ENCODE measurements around the gene NKX6-1.

NKX6-1 gene

GRCh38 chr4:84502333-84502954 is 3.4 kb upstream of the NKX6-1 start:
- H3K9ac ChIP-seq (ENCODE audit: insufficient read length): no peak overlapping the region
- TF ChIP-seq POLR2AphosphoS5 (IDR thresholded peaks at IDR 0.05; ENCODE audit: borderline replicate concordance, low read depth, low read length) (no peak), EZH2 (IDR thresholded peaks at IDR 0.05) (no peak), FOXP2 (optimal IDR thresholded peaks at IDR 0.05; ENCODE audit: control extremely low read depth, extremely low read length, insufficient read depth) (no peak)
- no peak for DNase-seq (ENCODE audit: low read depth, low spot score)
- no peak overlapping the region for H3K4me3 ChIP-seq
- peaks cover 5% of the 10 kb centered on the region for H3K36me3 ChIP-seq (ENCODE audit: insufficient read depth, low read length)
- H3K9me3 ChIP-seq (ENCODE audit: low read depth, low read length): no peaks in the 10 kb centered on the region
- H3K27ac ChIP-seq: no peak overlapping the region

GRCh38 chr4:84501721-84502267 is 2.7 kb upstream of the NKX6-1 start:
- H3K9me3 ChIP-seq (ENCODE audit: low read depth, low read length): no peaks in the 10 kb centered on the region

GRCh38 chr4:84501202-84501503 is 2.1 kb upstream of the NKX6-1 start:
- TF ChIP-seq FOXP2 (optimal IDR thresholded peaks at IDR 0.05; ENCODE audit: control extremely low read depth, extremely low read length, insufficient read depth) (no peak), POLR2AphosphoS5 (IDR thresholded peaks at IDR 0.05; ENCODE audit: borderline replicate concordance, low read depth, low read length) (no peak), EZH2 (IDR thresholded peaks at IDR 0.05) (no peak)
- no peak overlapping the region for H3K4me3 ChIP-seq
- peaks cover 18% of the 10 kb centered on the region for H3K36me3 ChIP-seq (ENCODE audit: insufficient read depth, low read length)
- no peak overlapping the region for H3K9ac ChIP-seq (ENCODE audit: insufficient read length)
- no peak overlapping the region for H3K27ac ChIP-seq
- no peaks in the 10 kb centered on the region for H3K9me3 ChIP-seq (ENCODE audit: low read depth, low read length)
- no peak for DNase-seq (ENCODE audit: low read depth, low spot score)

More at GRCh38 chr4:84501721-84502267, 2.7 kb upstream of the NKX6-1 start:
- TF ChIP-seq POLR2AphosphoS5 (IDR thresholded peaks at IDR 0.05; ENCODE audit: borderline replicate concordance, low read depth, low read length) (no peak), FOXP2 (optimal IDR thresholded peaks at IDR 0.05; ENCODE audit: control extremely low read depth, extremely low read length, insufficient read depth) (no peak), EZH2 (IDR thresholded peaks at IDR 0.05) (no peak)
- H3K27ac ChIP-seq: no peak overlapping the region
- H3K9ac ChIP-seq (ENCODE audit: insufficient read length): no peak overlapping the region
- H3K36me3 ChIP-seq (ENCODE audit: insufficient read depth, low read length): peaks cover 12% of the 10 kb centered on the region
- DNase-seq (ENCODE audit: low read depth, low spot score): no peak
- no peak overlapping the region for H3K4me3 ChIP-seq

GRCh38 chr4:84500386-84501201 is 1.5 kb upstream of the NKX6-1 start:
- Histone ChIP-seq H3K9me3 (ENCODE audit: low read depth, low read length) (no peaks in the 10 kb centered on the region), H3K27ac (peak overlapping the region; percentile 88; the same call in 1 of the 2 replicates), H3K4me3 (no peak overlapping the region), H3K9ac (ENCODE audit: insufficient read length) (no peak overlapping the region), H3K36me3 (ENCODE audit: insufficient read depth, low read length) (peaks cover 24% of the 10 kb centered on the region)
- TF ChIP-seq EZH2 (IDR thresholded peaks at IDR 0.05): no peak
- TF ChIP-seq FOXP2 (optimal IDR thresholded peaks at IDR 0.05; ENCODE audit: control extremely low read depth, extremely low read length, insufficient read depth): no peak
- TF ChIP-seq POLR2AphosphoS5 (IDR thresholded peaks at IDR 0.05; ENCODE audit: borderline replicate concordance, low read depth, low read length): no peak
- no peak for DNase-seq (ENCODE audit: low read depth, low spot score)

- H3K9me3 ChIP-seq (ENCODE audit: low read depth, low read length): no peaks in the 10 kb centered on the region
- H3K36me3 ChIP-seq (ENCODE audit: insufficient read depth, low read length): peaks cover 34% of the 10 kb centered on the region
- H3K27ac ChIP-seq: peak overlapping the region; percentile 88
- peak overlapping the region; percentile 97 for H3K4me3 ChIP-seq
- no peak for DNase-seq (ENCODE audit: low read depth, low spot score)
- TF ChIP-seq EZH2 (IDR thresholded peaks at IDR 0.05) (no peak), FOXP2 (optimal IDR thresholded peaks at IDR 0.05; ENCODE audit: control extremely low read depth, extremely low read length, insufficient read depth) (no peak), POLR2AphosphoS5 (IDR thresholded peaks at IDR 0.05; ENCODE audit: borderline replicate concordance, low read depth, low read length) (no peak)
- peak overlapping the region; percentile 74 for H3K9ac ChIP-seq (ENCODE audit: insufficient read length)
Measured at GRCh38 chr4:84499624-84499982, 511 bp upstream of the NKX6-1 start.

GRCh38 chr4:84498203-84498934 is 723 bp downstream of the NKX6-1 start:
- Histone ChIP-seq H3K27ac (peak overlapping the region; percentile 90), H3K9ac (ENCODE audit: insufficient read length) (peak overlapping the region; percentile 87), H3K36me3 (ENCODE audit: insufficient read depth, low read length) (peaks cover 46% of the 10 kb centered on the region), H3K4me3 (peak overlapping the region; percentile 97), H3K9me3 (ENCODE audit: low read depth, low read length) (no peaks in the 10 kb centered on the region)
- TF ChIP-seq EZH2 (IDR thresholded peaks at IDR 0.05) (no peak), FOXP2 (optimal IDR thresholded peaks at IDR 0.05; ENCODE audit: control extremely low read depth, extremely low read length, insufficient read depth) (no peak), POLR2AphosphoS5 (IDR thresholded peaks at IDR 0.05; ENCODE audit: borderline replicate concordance, low read depth, low read length) (peak; percentile 58; the same call in 1 of the 2 replicates)
- DNase-seq (ENCODE audit: low read depth, low spot score): no peak

GRCh38 chr4:84497504-84498202 is 1.4 kb downstream of the NKX6-1 start:
- Histone ChIP-seq H3K36me3 (ENCODE audit: insufficient read depth, low read length) (peaks cover 52% of the 10 kb centered on the region), H3K9me3 (ENCODE audit: low read depth, low read length) (no peaks in the 10 kb centered on the region), H3K4me3 (peak overlapping the region; percentile 97), H3K27ac (peak overlapping the region; percentile 90), H3K9ac (ENCODE audit: insufficient read length) (peak overlapping the region; percentile 87)
- DNase-seq (ENCODE audit: low read depth, low spot score): no peak
- TF ChIP-seq FOXP2 (optimal IDR thresholded peaks at IDR 0.05; ENCODE audit: control extremely low read depth, extremely low read length, insufficient read depth) (no peak), EZH2 (IDR thresholded peaks at IDR 0.05) (no peak), POLR2AphosphoS5 (IDR thresholded peaks at IDR 0.05; ENCODE audit: borderline replicate concordance, low read depth, low read length) (no peak)
